Measurements from ENCODE around the gene RNF168. TPM values are rescaled to one million over a fixed set of nuclear protein-coding genes. Genes with fewer than 3 reads are reported as not detected.

Gene RNF168
- total RNA-seq, 1 experiment from 2014 or later, result 65.5 TPM

DNA sequence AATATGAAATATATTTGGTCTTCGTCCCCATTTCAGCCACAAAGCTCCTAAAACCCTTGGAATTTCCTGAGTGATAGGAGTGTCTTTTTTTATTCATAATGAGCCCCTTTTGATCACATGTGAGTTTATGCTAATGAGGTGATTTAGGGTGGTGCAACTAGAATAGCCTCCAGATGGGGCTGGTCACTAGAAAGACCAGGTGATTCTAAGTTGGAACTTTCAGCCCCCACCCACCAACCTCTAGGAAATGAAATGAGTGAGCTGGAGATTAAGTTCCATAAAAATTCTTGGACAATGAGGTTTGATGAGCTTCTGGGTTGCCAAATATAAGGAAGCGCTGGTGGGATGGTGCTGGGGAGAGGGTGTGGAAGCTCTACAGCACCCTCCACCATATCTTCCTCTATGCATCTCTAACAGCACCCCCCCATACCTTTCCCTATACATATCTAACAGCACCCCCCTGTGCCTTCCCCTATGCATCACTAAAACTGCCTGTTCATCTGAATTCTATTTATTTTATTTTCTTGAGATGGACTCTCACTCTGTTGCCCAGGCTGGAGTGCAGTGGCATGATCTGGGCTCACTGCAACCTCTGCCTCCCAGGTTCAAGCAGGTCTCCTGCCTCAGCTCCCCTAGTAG lies 13.7 kb upstream of the RNF168 start:
- Histone ChIP-seq H2BK120ac (ENCODE audit: low read depth, low read length, poor library complexity, severe bottlenecking) (no peak overlapping the region), H2BK5ac (ENCODE audit: insufficient read length, low read length) (no peak overlapping the region), H4K91ac (ENCODE audit: insufficient read length, low read depth, low read length) (no peak overlapping the region), H4K8ac (replicated peaks; ENCODE audit: insufficient read length, low read depth, low read length) (no peak overlapping the region), H3K23me2 (ENCODE audit: insufficient read length, low read depth, low read length, poor library complexity, severe bottlenecking) (no peaks in the 10 kb centered on the region), H3K4ac (ENCODE audit: low read depth, low read length) (no peak overlapping the region), H3K4me2 (ENCODE audit: insufficient read depth, insufficient read length, low read length) (no peak overlapping the region), H3K79me2 (ENCODE audit: insufficient read depth, low read length) (no peaks in the 10 kb centered on the region), H2BK20ac (ENCODE audit: low read depth, low read length, poor library complexity, severe bottlenecking) (no peak overlapping the region), H3K23ac (ENCODE audit: insufficient read length, low read depth, low read length) (no peak overlapping the region), H2AK5ac (ENCODE audit: insufficient read length, low read length) (no peak overlapping the region), H3K14ac (ENCODE audit: insufficient read depth, low read length) (no peak overlapping the region), H3K4me1 (ENCODE audit: insufficient read depth, low read length) (no peaks in the 10 kb centered on the region), H3T11ph (ENCODE audit: low read length) (no peak overlapping the region), H3K9me3 (ENCODE audit: control insufficient read depth, low read depth, low read length) (peaks cover 23% of the 10 kb centered on the region), H3K79me1 (ENCODE audit: insufficient read depth, low read depth, low read length, poor library complexity, severe bottlenecking) (no peaks in the 10 kb centered on the region), H2AFZ (ENCODE audit: low read length) (no peak overlapping the region), H3K27me3 (ENCODE audit: insufficient read depth, low read length) (no peaks in the 10 kb centered on the region), H4K20me1 (ENCODE audit: control insufficient read depth, insufficient read depth, insufficient read length) (no peaks in the 10 kb centered on the region), H4K5ac (ENCODE audit: insufficient read length, low read depth, low read length) (no peak overlapping the region), H3K9ac (ENCODE audit: extremely low read depth, insufficient read length, low read length) (no peak overlapping the region), H3K27ac (ENCODE audit: insufficient read length, low read depth, low read length) (no peak overlapping the region), H3K56ac (ENCODE audit: insufficient read length, low read depth, low read length) (no peak overlapping the region), H2BK15ac (ENCODE audit: low read depth, low read length) (no peak overlapping the region), H2BK12ac (ENCODE audit: insufficient read length, low read depth, low read length) (no peak overlapping the region), H3K18ac (ENCODE audit: insufficient read length, low read depth, low read length) (no peak overlapping the region)
- peaks cover 30 to 41% (median 30%) of the 10 kb centered on the region in 3 experiments for H3K36me3 Mint-ChIP-seq (ENCODE audit: insufficient read depth in 1 of 3, low read depth in 3 of 3)
- H3K27ac Mint-ChIP-seq, result peak overlapping the region; percentile 56 to 89 (median 71); a peak in 5 of 7 replicates
- H3K9me3 Mint-ChIP-seq, result peaks cover 50 to 52% of the 10 kb centered on the region in 2 experiments
- no CpG with 5 or more reads among the region's 2 CpGs for WGBS (ENCODE audit: extremely low coverage, insufficient read length, low lambda C conversion rate)
- DNase-seq, result no peak
- H3K4me1 Mint-ChIP-seq, result peaks cover 11 to 23% of the 10 kb centered on the region in 2 experiments
- H3K27me3 Mint-ChIP-seq (ENCODE audit: low read depth), result peaks cover 4% of the 10 kb centered on the region
- H3K4me3 Mint-ChIP-seq, result peak overlapping the region in 1 of 2 experiments; percentile 30; a peak in 1 of 5 replicates
- TF ChIP-seq, protein P1, sequence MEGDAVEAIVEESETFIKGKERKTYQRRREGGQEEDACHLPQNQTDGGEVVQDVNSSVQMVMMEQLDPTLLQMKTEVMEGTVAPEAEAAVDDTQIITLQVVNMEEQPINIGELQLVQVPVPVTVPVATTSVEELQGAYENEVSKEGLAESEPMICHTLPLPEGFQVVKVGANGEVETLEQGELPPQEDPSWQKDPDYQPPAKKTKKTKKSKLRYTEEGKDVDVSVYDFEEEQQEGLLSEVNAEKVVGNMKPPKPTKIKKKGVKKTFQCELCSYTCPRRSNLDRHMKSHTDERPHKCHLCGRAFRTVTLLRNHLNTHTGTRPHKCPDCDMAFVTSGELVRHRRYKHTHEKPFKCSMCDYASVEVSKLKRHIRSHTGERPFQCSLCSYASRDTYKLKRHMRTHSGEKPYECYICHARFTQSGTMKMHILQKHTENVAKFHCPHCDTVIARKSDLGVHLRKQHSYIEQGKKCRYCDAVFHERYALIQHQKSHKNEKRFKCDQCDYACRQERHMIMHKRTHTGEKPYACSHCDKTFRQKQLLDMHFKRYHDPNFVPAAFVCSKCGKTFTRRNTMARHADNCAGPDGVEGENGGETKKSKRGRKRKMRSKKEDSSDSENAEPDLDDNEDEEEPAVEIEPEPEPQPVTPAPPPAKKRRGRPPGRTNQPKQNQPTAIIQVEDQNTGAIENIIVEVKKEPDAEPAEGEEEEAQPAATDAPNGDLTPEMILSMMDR (conservative IDR thresholded peaks at IDR 0.05), result peak; percentile 29; the same call in 2 of the 3 replicates

Data from H9 (cell line).